Natural killer cell treated with Interleukin-12 subunit alpha and Interleukin-12 subunit beta and Interleukin-15 and Interleukin-18, amount 100 ng/mL, for 72 hours (primary cell): Measurements from ENCODE around the gene ITSN1. TPM values are rescaled to one million over a fixed set of nuclear protein-coding genes. Genes with fewer than 3 reads are reported as not detected.
"Not testable (repeated sequence)": the region's sequence is repeated elsewhere in the genome, so short reads cannot be mapped to it uniquely, and the experiment has no call there.

Experiments used
- ATAC-seq, 2 donors: fragments of 150-1000 bp; cut with Tn5 transposase in 1 of 2; sonication (Bioruptor Pico), chemical (Tn5 transposase) in 1 of 2; 2 replicates each; pipeline ENCODE4 v1.10.0; 2021
- DNase-seq: peaks from one replicate; pipeline ENCODE4 v3.0.0; 2022; ENCODE audit warnings: low spot score
- H3K27ac Mint-ChIP-seq, 2 donors: 1 replicate in 1 of 2; 2 replicates in 1 of 2; pipeline ENCODE4 v1.8.0; 2022; ENCODE audit warnings: mixed read lengths in 2 of 2, mild to moderate bottlenecking in 1 of 2, moderate library complexity in 1 of 2
- H3K27me3 Mint-ChIP-seq, 2 donors: 1 replicate in 1 of 2; 2 replicates in 1 of 2; pipeline ENCODE4 v1.8.0; 2022; ENCODE audit warnings: mixed read lengths in 2 of 2
- H3K36me3 Mint-ChIP-seq: one replicate; pipeline ENCODE4 v1.8.0; 2022; ENCODE audit warnings: mixed read lengths
- H3K4me1 Mint-ChIP-seq, 2 donors: 1 replicate in 1 of 2; 2 replicates in 1 of 2; pipeline ENCODE4 v1.8.0; 2022; ENCODE audit warnings: low read depth in 2 of 2, mixed read lengths in 2 of 2, mild to moderate bottlenecking in 1 of 2
- H3K4me3 Mint-ChIP-seq: one replicate; pipeline ENCODE4 v1.8.0; 2022; ENCODE audit warnings: mixed read lengths
- H3K9me3 Mint-ChIP-seq: 2 replicates; pipeline ENCODE4 v1.8.0; 2022; ENCODE audit warnings: mixed read lengths
- total RNA-seq, 2 donors: library from RNA; stranded (reverse); gene quantifications; one replicate each; pipeline ENCODE4 v1.2.3, GENCODE V29; 2022

ITSN1 gene
- total RNA-seq, 2 donors from 2014 or later, result 4.0 to 8.1 TPM

GRCh38 chr21:33767236-33767635 lies 124.9 kb downstream of the ITSN1 start:
- DNase-seq (no peak), ATAC-seq (no peak)
- Mint-ChIP-seq H3K4me3 (no peak overlapping the region), H3K27me3 (peaks cover 11 to 18% of the 10 kb centered on the region in 2 donors), H3K36me3 (no peaks in the 10 kb centered on the region), H3K27ac (no peak overlapping the region), H3K9me3 (no peaks in the 10 kb centered on the region), H3K4me1 (no peaks in the 10 kb centered on the region)

- H3K27ac Mint-ChIP-seq, result no peak overlapping the region
- DNase-seq (no peak), ATAC-seq (no peak)
- peaks cover 11 to 18% of the 10 kb centered on the region in 2 donors for H3K27me3 Mint-ChIP-seq
- no peak overlapping the region for H3K4me3 Mint-ChIP-seq
- no peaks in the 10 kb centered on the region for H3K4me1 Mint-ChIP-seq
- H3K36me3 Mint-ChIP-seq, result no peaks in the 10 kb centered on the region
- no peaks in the 10 kb centered on the region for H3K9me3 Mint-ChIP-seq
These were observed 125.7 kb downstream of the ITSN1 start for GRCh38 chr21:33767960-33768359.

- no peak for DNase-seq
- Mint-ChIP-seq H3K36me3 (no peaks in the 10 kb centered on the region), H3K4me3 (no peak overlapping the region), H3K27me3 (peaks cover 11 to 18% of the 10 kb centered on the region in 2 donors), H3K27ac (no peak overlapping the region), H3K9me3 (no peaks in the 10 kb centered on the region), H3K4me1 (no peaks in the 10 kb centered on the region)
- no peak for ATAC-seq
These were observed 126.8 kb downstream of the ITSN1 start for GRCh38 chr21:33769057-33769456.

GRCh38 chr21:33770542-33770941 lies 128.2 kb downstream of the ITSN1 start:
- Mint-ChIP-seq H3K9me3 (no peaks in the 10 kb centered on the region), H3K4me1 (no peaks in the 10 kb centered on the region), H3K4me3 (no peak overlapping the region), H3K27ac (no peak overlapping the region), H3K27me3 (peaks cover 11 to 18% of the 10 kb centered on the region in 2 donors), H3K36me3 (no peaks in the 10 kb centered on the region)
- DNase-seq (no peak), ATAC-seq (no peak)

- H3K27ac Mint-ChIP-seq, result no peak overlapping the region
- H3K27me3 Mint-ChIP-seq, result peaks cover 7 to 18% of the 10 kb centered on the region in 2 donors
- H3K4me1 Mint-ChIP-seq, result no peaks in the 10 kb centered on the region
- no peaks in the 10 kb centered on the region for H3K36me3 Mint-ChIP-seq
- no peaks in the 10 kb centered on the region for H3K9me3 Mint-ChIP-seq
- no peak overlapping the region for H3K4me3 Mint-ChIP-seq
- no peak for ATAC-seq
- DNase-seq, result no peak
These were observed 129.7 kb downstream of the ITSN1 start for GRCh38 chr21:33771976-33772375.

GRCh38 chr21:33774551-33774950 lies 132.2 kb downstream of the ITSN1 start:
- Mint-ChIP-seq H3K27ac (no peak overlapping the region), H3K4me1 (no peaks in the 10 kb centered on the region), H3K27me3 (peaks cover 7 to 11% of the 10 kb centered on the region in 2 donors), H3K36me3 (peaks cover 9% of the 10 kb centered on the region), H3K4me3 (no peak overlapping the region), H3K9me3 (no peaks in the 10 kb centered on the region)
- ATAC-seq, result no peak
- DNase-seq, result no peak

- H3K27me3 Mint-ChIP-seq, result peaks cover 7 to 11% of the 10 kb centered on the region in 2 donors
- no peak overlapping the region for H3K27ac Mint-ChIP-seq
These were observed 133.0 kb downstream of the ITSN1 start for GRCh38 chr21:33775100-33775828.

GRCh38 chr21:33780631-33781030 lies 138.3 kb downstream of the ITSN1 start:
- H3K4me3 Mint-ChIP-seq, result no peak overlapping the region
- peaks cover 10% of the 10 kb centered on the region for H3K36me3 Mint-ChIP-seq
- no peak for DNase-seq
- no peaks in the 10 kb centered on the region for H3K4me1 Mint-ChIP-seq
- no peak for ATAC-seq
- H3K9me3 Mint-ChIP-seq, result no peaks in the 10 kb centered on the region
- no peaks in the 10 kb centered on the region for H3K27me3 Mint-ChIP-seq
- H3K27ac Mint-ChIP-seq, result no peak overlapping the region

More at GRCh38 chr21:33775100-33775828, 133.0 kb downstream of the ITSN1 start:
- Mint-ChIP-seq H3K36me3 (peaks cover 10% of the 10 kb centered on the region), H3K4me3 (no peak overlapping the region), H3K4me1 (no peaks in the 10 kb centered on the region), H3K9me3 (no peaks in the 10 kb centered on the region)
- DNase-seq (no peak), ATAC-seq (no peak)

- Mint-ChIP-seq H3K9me3 (no peaks in the 10 kb centered on the region), H3K27me3 (no peaks in the 10 kb centered on the region), H3K4me3 (no peak overlapping the region), H3K36me3 (peaks cover 10% of the 10 kb centered on the region), H3K4me1 (no peaks in the 10 kb centered on the region), H3K27ac (no peak overlapping the region)
- DNase-seq (no peak), ATAC-seq (no peak)
These were observed 138.8 kb downstream of the ITSN1 start for GRCh38 chr21:33781121-33781520.

- no peak for ATAC-seq
- no peaks in the 10 kb centered on the region for H3K4me1 Mint-ChIP-seq
- H3K27me3 Mint-ChIP-seq, result peaks cover 0 to 2% of the 10 kb centered on the region in 2 donors
- no peak overlapping the region for H3K27ac Mint-ChIP-seq
- peaks cover 10% of the 10 kb centered on the region for H3K36me3 Mint-ChIP-seq
- DNase-seq, result no peak
- no peaks in the 10 kb centered on the region for H3K9me3 Mint-ChIP-seq
- no peak overlapping the region for H3K4me3 Mint-ChIP-seq
These were observed 141.1 kb downstream of the ITSN1 start for GRCh38 chr21:33783187-33783979.

GRCh38 chr21:33787431-33787830 lies 145.1 kb downstream of the ITSN1 start:
- no peaks in the 10 kb centered on the region for H3K9me3 Mint-ChIP-seq
- no peak overlapping the region for H3K27ac Mint-ChIP-seq
- no peaks in the 10 kb centered on the region for H3K4me1 Mint-ChIP-seq
- no peaks in the 10 kb centered on the region for H3K36me3 Mint-ChIP-seq
- ATAC-seq, result no peak
- peaks cover under 1 to 2% of the 10 kb centered on the region in 2 donors for H3K27me3 Mint-ChIP-seq
- H3K4me3 Mint-ChIP-seq, result no peak overlapping the region
- DNase-seq, result no peak

GRCh38 chr21:33788438-33788837 lies 146.1 kb downstream of the ITSN1 start:
- not testable (repeated sequence) for H3K27ac Mint-ChIP-seq, H3K9me3 Mint-ChIP-seq, H3K4me3 Mint-ChIP-seq, H3K36me3 Mint-ChIP-seq, H3K4me1 Mint-ChIP-seq, ATAC-seq, DNase-seq
- H3K27me3 Mint-ChIP-seq, result peaks cover 7 to 10% of the 10 kb centered on the region in 2 donors

GRCh38 chr21:33789697-33790096 lies 147.4 kb downstream of the ITSN1 start:
- Mint-ChIP-seq H3K9me3 (no peaks in the 10 kb centered on the region), H3K27ac (no peak overlapping the region), H3K36me3 (no peaks in the 10 kb centered on the region), H3K4me1 (no peaks in the 10 kb centered on the region), H3K4me3 (no peak overlapping the region), H3K27me3 (peaks cover 7 to 18% of the 10 kb centered on the region in 2 donors)
- DNase-seq, result no peak
- no peak for ATAC-seq

GRCh38 chr21:33791073-33791472 lies 148.8 kb downstream of the ITSN1 start:
- DNase-seq (no peak), ATAC-seq (no peak)
- Mint-ChIP-seq H3K36me3 (no peaks in the 10 kb centered on the region), H3K4me3 (no peak overlapping the region), H3K27me3 (peaks cover 7 to 18% of the 10 kb centered on the region in 2 donors), H3K27ac (no peak overlapping the region), H3K9me3 (no peaks in the 10 kb centered on the region), H3K4me1 (no peaks in the 10 kb centered on the region)
